ENCODE data around the gene CTNS.

The CTNS gene

GRCh38 chr17:3598078-3598477 is 38.5 kb upstream of the CTNS start:
- peaks cover 0 to 21% (median 5%) of the 10 kb centered on the region in 5 donors for H3K36me3 ChIP-seq (ENCODE audit: control insufficient read depth in 5 of 5, insufficient read depth in 5 of 5, low read length in 5 of 5)
- no peaks in the 10 kb centered on the region for H3K9me3 ChIP-seq (ENCODE audit: control insufficient read depth in 5 of 5, low read length in 5 of 5)
- H3K27me3 ChIP-seq (ENCODE audit: control insufficient read depth in 5 of 5, insufficient read depth in 4 of 5, low read length in 5 of 5) = no peaks in the 10 kb centered on the region
- H3K27ac ChIP-seq (ENCODE audit: low read depth, low read length) = no peak overlapping the region
- peaks cover 0 to 23% (median 7%) of the 10 kb centered on the region in 5 donors for H3K4me1 ChIP-seq (ENCODE audit: control insufficient read depth in 5 of 5, insufficient read depth in 5 of 5, low read length in 5 of 5)
- H3K4me3 ChIP-seq (ENCODE audit: low read depth in 1 of 5, low read length in 5 of 5) = no peak overlapping the region
- H3K9ac ChIP-seq (ENCODE audit: low read length in 5 of 5) = no peak overlapping the region

GRCh38 chr17:3600529-3601205 is 35.9 kb upstream of the CTNS start:
- H3K27ac ChIP-seq (ENCODE audit: low read depth, low read length) = no peak overlapping the region
- no peak overlapping the region for H3K9ac ChIP-seq (ENCODE audit: low read length in 5 of 5)
- H3K4me3 ChIP-seq (ENCODE audit: low read depth in 1 of 5, low read length in 5 of 5) = no peak overlapping the region
- H3K9me3 ChIP-seq (ENCODE audit: control insufficient read depth in 5 of 5, low read length in 5 of 5) = no peaks in the 10 kb centered on the region
- H3K4me1 ChIP-seq (ENCODE audit: control insufficient read depth in 5 of 5, insufficient read depth in 5 of 5, low read length in 5 of 5) = peaks cover 0 to 3% (median 0%) of the 10 kb centered on the region in 5 donors
- no peaks in the 10 kb centered on the region for H3K27me3 ChIP-seq (ENCODE audit: control insufficient read depth in 5 of 5, insufficient read depth in 4 of 5, low read length in 5 of 5)
- peaks cover 0 to 29% (median 13%) of the 10 kb centered on the region in 5 donors for H3K36me3 ChIP-seq (ENCODE audit: control insufficient read depth in 5 of 5, insufficient read depth in 5 of 5, low read length in 5 of 5)

- H3K4me3 ChIP-seq (ENCODE audit: low read depth in 1 of 5, low read length in 5 of 5) = no peak overlapping the region
- H3K9ac ChIP-seq (ENCODE audit: low read length in 5 of 5) = no peak overlapping the region
- no peaks in the 10 kb centered on the region for H3K27me3 ChIP-seq (ENCODE audit: control insufficient read depth in 5 of 5, insufficient read depth in 4 of 5, low read length in 5 of 5)
- H3K4me1 ChIP-seq (ENCODE audit: control insufficient read depth in 5 of 5, insufficient read depth in 5 of 5, low read length in 5 of 5) = no peaks in the 10 kb centered on the region
- no peak overlapping the region for H3K27ac ChIP-seq (ENCODE audit: low read depth, low read length)
- H3K36me3 ChIP-seq (ENCODE audit: control insufficient read depth in 5 of 5, insufficient read depth in 5 of 5, low read length in 5 of 5) = peaks cover 0 to 34% (median 19%) of the 10 kb centered on the region in 5 donors
- H3K9me3 ChIP-seq (ENCODE audit: control insufficient read depth in 5 of 5, low read length in 5 of 5) = no peaks in the 10 kb centered on the region
Observed at GRCh38 chr17:3602499-3602898, 34.1 kb upstream of the CTNS start.

GRCh38 chr17:3603119-3603869 is 33.3 kb upstream of the CTNS start:
- Histone ChIP-seq H3K4me3 (ENCODE audit: low read depth in 1 of 5, low read length in 5 of 5) (no peak overlapping the region), H3K9me3 (ENCODE audit: control insufficient read depth in 5 of 5, low read length in 5 of 5) (no peaks in the 10 kb centered on the region), H3K4me1 (ENCODE audit: control insufficient read depth in 5 of 5, insufficient read depth in 5 of 5, low read length in 5 of 5) (no peaks in the 10 kb centered on the region), H3K27me3 (ENCODE audit: control insufficient read depth in 5 of 5, insufficient read depth in 4 of 5, low read length in 5 of 5) (no peaks in the 10 kb centered on the region), H3K9ac (ENCODE audit: low read length in 5 of 5) (no peak overlapping the region), H3K27ac (ENCODE audit: low read depth, low read length) (no peak overlapping the region), H3K36me3 (ENCODE audit: control insufficient read depth in 5 of 5, insufficient read depth in 5 of 5, low read length in 5 of 5) (peaks cover 0 to 38% (median 23%) of the 10 kb centered on the region in 5 donors)

- Histone ChIP-seq H3K9ac (ENCODE audit: low read length in 5 of 5) (no peak overlapping the region), H3K27me3 (ENCODE audit: control insufficient read depth in 5 of 5, insufficient read depth in 4 of 5, low read length in 5 of 5) (no peaks in the 10 kb centered on the region), H3K27ac (ENCODE audit: low read depth, low read length) (no peak overlapping the region), H3K36me3 (ENCODE audit: control insufficient read depth in 5 of 5, insufficient read depth in 5 of 5, low read length in 5 of 5) (peaks cover 0 to 44% (median 29%) of the 10 kb centered on the region in 5 donors), H3K4me1 (ENCODE audit: control insufficient read depth in 5 of 5, insufficient read depth in 5 of 5, low read length in 5 of 5) (no peaks in the 10 kb centered on the region), H3K9me3 (ENCODE audit: control insufficient read depth in 5 of 5, low read length in 5 of 5) (no peaks in the 10 kb centered on the region), H3K4me3 (ENCODE audit: low read depth in 1 of 5, low read length in 5 of 5) (no peak overlapping the region)
Observed at GRCh38 chr17:3603870-3604259, 32.7 kb upstream of the CTNS start.

- Histone ChIP-seq H3K27ac (ENCODE audit: low read depth, low read length) (no peak overlapping the region), H3K9me3 (ENCODE audit: control insufficient read depth in 5 of 5, low read length in 5 of 5) (no peaks in the 10 kb centered on the region), H3K4me3 (ENCODE audit: low read depth in 1 of 5, low read length in 5 of 5) (no peak overlapping the region), H3K27me3 (ENCODE audit: control insufficient read depth in 5 of 5, insufficient read depth in 4 of 5, low read length in 5 of 5) (no peaks in the 10 kb centered on the region), H3K9ac (ENCODE audit: low read length in 5 of 5) (no peak overlapping the region), H3K4me1 (ENCODE audit: control insufficient read depth in 5 of 5, insufficient read depth in 5 of 5, low read length in 5 of 5) (peaks cover 0 to 3% (median 0%) of the 10 kb centered on the region in 5 donors), H3K36me3 (ENCODE audit: control insufficient read depth in 5 of 5, insufficient read depth in 5 of 5, low read length in 5 of 5) (peaks cover 0 to 80% (median 62%) of the 10 kb centered on the region in 5 donors)
Observed at GRCh38 chr17:3609689-3610088, 26.9 kb upstream of the CTNS start.

GRCh38 chr17:3610523-3610922 is 26.0 kb upstream of the CTNS start:
- Histone ChIP-seq H3K9me3 (ENCODE audit: control insufficient read depth in 5 of 5, low read length in 5 of 5) (no peaks in the 10 kb centered on the region), H3K4me1 (ENCODE audit: control insufficient read depth in 5 of 5, insufficient read depth in 5 of 5, low read length in 5 of 5) (peaks cover 0 to 3% (median 0%) of the 10 kb centered on the region in 5 donors), H3K36me3 (ENCODE audit: control insufficient read depth in 5 of 5, insufficient read depth in 5 of 5, low read length in 5 of 5) (peaks cover 0 to 84% (median 69%) of the 10 kb centered on the region in 5 donors), H3K9ac (ENCODE audit: low read length in 5 of 5) (no peak overlapping the region), H3K27ac (ENCODE audit: low read depth, low read length) (no peak overlapping the region), H3K27me3 (ENCODE audit: control insufficient read depth in 5 of 5, insufficient read depth in 4 of 5, low read length in 5 of 5) (no peaks in the 10 kb centered on the region), H3K4me3 (ENCODE audit: low read depth in 1 of 5, low read length in 5 of 5) (no peak overlapping the region)

- H3K9me3 ChIP-seq (ENCODE audit: control insufficient read depth in 5 of 5, low read length in 5 of 5) = peaks cover 0 to 4% (median 0%) of the 10 kb centered on the region in 5 donors
- no peak overlapping the region for H3K4me3 ChIP-seq (ENCODE audit: low read depth in 1 of 5, low read length in 5 of 5)
- H3K27ac ChIP-seq (ENCODE audit: low read depth, low read length) = no peak overlapping the region
- no peaks in the 10 kb centered on the region for H3K27me3 ChIP-seq (ENCODE audit: control insufficient read depth in 5 of 5, insufficient read depth in 4 of 5, low read length in 5 of 5)
- peaks cover 8 to 86% (median 78%) of the 10 kb centered on the region in 5 donors for H3K36me3 ChIP-seq (ENCODE audit: control insufficient read depth in 5 of 5, insufficient read depth in 5 of 5, low read length in 5 of 5)
- H3K4me1 ChIP-seq (ENCODE audit: control insufficient read depth in 5 of 5, insufficient read depth in 5 of 5, low read length in 5 of 5) = peaks cover 0 to 3% (median 0%) of the 10 kb centered on the region in 5 donors
- no peak overlapping the region for H3K9ac ChIP-seq (ENCODE audit: low read length in 5 of 5)
Observed at GRCh38 chr17:3613124-3613523, 23.4 kb upstream of the CTNS start.

GRCh38 chr17:3615160-3615870 is 21.2 kb upstream of the CTNS start:
- H3K36me3 ChIP-seq (ENCODE audit: control insufficient read depth in 5 of 5, insufficient read depth in 5 of 5, low read length in 5 of 5) = peaks cover 13 to 81% (median 70%) of the 10 kb centered on the region in 5 donors
- H3K27me3 ChIP-seq (ENCODE audit: control insufficient read depth in 5 of 5, insufficient read depth in 4 of 5, low read length in 5 of 5) = no peaks in the 10 kb centered on the region
- H3K4me1 ChIP-seq (ENCODE audit: control insufficient read depth in 5 of 5, insufficient read depth in 5 of 5, low read length in 5 of 5) = peaks cover 0 to 3% (median 0%) of the 10 kb centered on the region in 5 donors
- peaks cover 0 to 4% (median 0%) of the 10 kb centered on the region in 5 donors for H3K9me3 ChIP-seq (ENCODE audit: control insufficient read depth in 5 of 5, low read length in 5 of 5)
- no peak overlapping the region for H3K27ac ChIP-seq (ENCODE audit: low read depth, low read length)
- no peak overlapping the region for H3K9ac ChIP-seq (ENCODE audit: low read length in 5 of 5)
- H3K4me3 ChIP-seq (ENCODE audit: low read depth in 1 of 5, low read length in 5 of 5) = no peak overlapping the region
